BE2C (cell line): ENCODE measurements around the gene IMPDH1.

Source experiments
- DNase-seq: peaks from one replicate; pipeline ENCODE4 v3.0.0-alpha.2; 2020
- H3K27me3 ChIP-seq: fragments of 250-450 bp; sonication (Bioruptor Pico); 2 replicates; pipeline ENCODE4 v1.5.1; 2020; ENCODE audit warnings: mild to moderate bottlenecking
- H3K36me3 ChIP-seq: fragments of 250-450 bp; sonication (Bioruptor Pico); 2 replicates; pipeline ENCODE4 v1.5.1; 2020; ENCODE audit warnings: mild to moderate bottlenecking
- H3K4me1 ChIP-seq: fragments of 250-450 bp; sonication (Bioruptor Pico); 2 replicates; pipeline ENCODE4 v1.5.1; 2020
- H3K4me3 ChIP-seq: 2 replicates; pipeline ENCODE4 v1.5.1; 2011; ENCODE audit warnings: low read depth, low read length
- H3K9me3 ChIP-seq: fragments of 250-450 bp; sonication (Bioruptor Pico); 2 replicates; pipeline ENCODE4 v1.5.1; 2020
- CTCF ChIP-seq: IDR thresholded peaks from 2 replicates; pipeline ENCODE4 v1.5.1; 2012; ENCODE audit warnings: mild to moderate bottlenecking, low read depth, low read length

Gene IMPDH1

GRCh38 chr7:128383776-128384175 lies 26.0 kb downstream of the IMPDH1 start:
- no peaks in the 10 kb centered on the region for H3K36me3 ChIP-seq
- H3K4me3 ChIP-seq, result no peak overlapping the region
- no peaks in the 10 kb centered on the region for H3K9me3 ChIP-seq
- DNase-seq, result no peak
- no peaks in the 10 kb centered on the region for H3K27me3 ChIP-seq
- TF ChIP-seq CTCF, result no peak
- peaks cover 42% of the 10 kb centered on the region for H3K4me1 ChIP-seq

GRCh38 chr7:128381161-128381821 lies 28.5 kb downstream of the IMPDH1 start:
- H3K4me1 ChIP-seq, result peaks cover 23% of the 10 kb centered on the region
- no peaks in the 10 kb centered on the region for H3K27me3 ChIP-seq
- no peak for DNase-seq
- TF ChIP-seq CTCF, result peak; percentile 64
- H3K4me3 ChIP-seq, result no peak overlapping the region
- no peaks in the 10 kb centered on the region for H3K36me3 ChIP-seq
- H3K9me3 ChIP-seq, result no peaks in the 10 kb centered on the region

- no peak for TF ChIP-seq CTCF
- no peaks in the 10 kb centered on the region for H3K36me3 ChIP-seq
- H3K4me3 ChIP-seq, result no peak overlapping the region
- no peaks in the 10 kb centered on the region for H3K27me3 ChIP-seq
- peaks cover 23% of the 10 kb centered on the region for H3K4me1 ChIP-seq
- no peaks in the 10 kb centered on the region for H3K9me3 ChIP-seq
- DNase-seq, result no peak
Measured at GRCh38 chr7:128380483-128381106, 29.2 kb downstream of the IMPDH1 start.

GRCh38 chr7:128379900-128380479 lies 29.8 kb downstream of the IMPDH1 start:
- no peak for DNase-seq
- Histone ChIP-seq H3K36me3 (no peaks in the 10 kb centered on the region), H3K4me1 (peaks cover 23% of the 10 kb centered on the region), H3K9me3 (no peaks in the 10 kb centered on the region), H3K4me3 (no peak overlapping the region), H3K27me3 (no peaks in the 10 kb centered on the region)
- no peak for TF ChIP-seq CTCF

- no peak for TF ChIP-seq CTCF
- Histone ChIP-seq H3K9me3 (no peaks in the 10 kb centered on the region), H3K36me3 (no peaks in the 10 kb centered on the region), H3K27me3 (no peaks in the 10 kb centered on the region), H3K4me3 (no peak overlapping the region), H3K4me1 (peaks cover 23% of the 10 kb centered on the region)
- DNase-seq, result no peak
Measured at GRCh38 chr7:128378637-128379036, 31.1 kb downstream of the IMPDH1 start.

- Histone ChIP-seq H3K36me3 (no peaks in the 10 kb centered on the region), H3K4me3 (no peak overlapping the region)
- TF ChIP-seq CTCF, result no peak
Measured at GRCh38 chr7:128376077-128376476, 33.7 kb downstream of the IMPDH1 start.

More at GRCh38 chr7:128376077-128376476, 33.7 kb downstream of the IMPDH1 start:
- no peaks in the 10 kb centered on the region for H3K9me3 ChIP-seq
- DNase-seq, result no peak
- no peaks in the 10 kb centered on the region for H3K27me3 ChIP-seq
- peaks cover 16% of the 10 kb centered on the region for H3K4me1 ChIP-seq
